Eye (tissue), 1 donor: ENCODE data around the gene MAPRE3.
A peak's percentile ranks its signal among the peaks of the same experiment; 100 is the strongest.

Source experiments
- DNase-seq: peaks from one replicate; pipeline ENCODE4 v3.0.0-alpha.2; 2015

Gene MAPRE3

GRCh38 chr2:27042985-27043634 is 72.7 kb downstream of the MAPRE3 start:
- no peak for DNase-seq

- DNase-seq: peak; percentile 12
Observed at GRCh38 chr2:27049422-27050280, 79.2 kb downstream of the MAPRE3 start.

GRCh38 chr2:27050281-27050995 is 80.0 kb downstream of the MAPRE3 start:
- peak; percentile 100 for DNase-seq

- DNase-seq: peak; percentile 98
Observed at GRCh38 chr2:27050996-27051901, 80.8 kb downstream of the MAPRE3 start, which contains the start of gene AGBL5. Gene AGBL5, plus strand, starts transcription at chr2:27051668. Its CDS starts 1,291 bp downstream, at chr2:27052959.

GRCh38 chr2:27051902-27052645 is 81.6 kb downstream of the MAPRE3 start:
- DNase-seq: no peak

- no peak for DNase-seq
Observed at GRCh38 chr2:27053321-27053720, 82.9 kb downstream of the MAPRE3 start.

GRCh38 chr2:27053776-27054175 is 83.3 kb downstream of the MAPRE3 start:
- DNase-seq: no peak

- DNase-seq: no peak
Observed at GRCh38 chr2:27054721-27055120, 84.3 kb downstream of the MAPRE3 start.

GRCh38 chr2:27057184-27057583 is 86.7 kb downstream of the MAPRE3 start:
- DNase-seq: no peak

GRCh38 chr2:27058210-27058609 is 87.8 kb downstream of the MAPRE3 start:
- DNase-seq: no peak

- no peak for DNase-seq
Observed at GRCh38 chr2:27059141-27059820, 88.8 kb downstream of the MAPRE3 start.

- DNase-seq: no peak
Observed at GRCh38 chr2:27060323-27060722, 89.9 kb downstream of the MAPRE3 start.

GRCh38 chr2:27065128-27065527 is 94.7 kb downstream of the MAPRE3 start:
- DNase-seq: no peak

- no peak for DNase-seq
Observed at GRCh38 chr2:27067385-27067784, 96.9 kb downstream of the MAPRE3 start.

- no peak for DNase-seq
Observed at GRCh38 chr2:27069436-27069835, 99.0 kb downstream of the MAPRE3 start.

GRCh38 chr2:27069961-27070618 is 99.7 kb downstream of the MAPRE3 start:
- DNase-seq: no peak

GRCh38 chr2:27070653-27071276 is 100.3 kb downstream of the MAPRE3 start:
- no peak for DNase-seq

GRCh38 chr2:27071277-27071989 is 101.0 kb downstream of the MAPRE3 start, which contains the start of gene OST4:
Gene OST4, minus strand, starts transcription at chr2:27071654.
- peak; percentile 96 for DNase-seq
